HG03060 (cell line): Measurements from ENCODE around the gene OMA1.

ENCODE experiments used
- ATAC-seq: cut with Tn5 transposase; IDR thresholded peaks from one replicate; pipeline ENCODE4 v1.9.1; 2021; ENCODE audit warnings: low read depth, moderate number of reproducible peaks; ENCODE audit not compliant: unreplicated experiment

The OMA1 gene

GRCh38 chr1:58434607-58435006 is 111.9 kb downstream of the OMA1 start:
- ATAC-seq: no peak

- ATAC-seq: no peak
Measured at GRCh38 chr1:58434181-58434580, 112.3 kb downstream of the OMA1 start.

GRCh38 chr1:58432851-58433668 is 113.5 kb downstream of the OMA1 start:
- no peak for ATAC-seq

GRCh38 chr1:58431901-58432620 is 114.5 kb downstream of the OMA1 start:
- ATAC-seq: no peak
